ENCODE measurements around the gene TSPAN32. TPM values are rescaled to one million over a fixed set of nuclear protein-coding genes. Genes with fewer than 3 reads are reported as not detected.

The TSPAN32 gene
- total RNA-seq, 1 experiment from 2014 or later = not detected

DNA sequence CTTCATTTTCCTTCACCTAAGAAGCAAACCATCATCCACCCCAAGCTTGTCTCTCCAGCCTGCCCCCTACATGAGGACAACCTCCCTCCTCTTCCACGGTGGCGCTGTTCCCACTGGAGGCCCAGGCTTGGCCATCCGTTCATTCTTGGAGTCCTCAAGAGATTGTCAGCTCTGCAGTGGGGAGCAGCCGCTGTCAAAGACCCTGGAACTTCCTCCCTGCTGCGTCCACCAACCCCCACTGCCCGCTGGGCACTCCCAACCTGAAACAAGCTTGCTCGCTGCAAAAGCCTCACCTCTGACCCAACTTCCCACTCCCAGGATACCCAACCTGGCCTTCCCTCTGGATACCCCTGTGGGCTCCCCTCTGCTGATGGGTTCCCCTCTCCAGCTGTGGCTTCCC is 64.9 kb downstream of the TSPAN32 start:
- H4K20me1 ChIP-seq (ENCODE audit: insufficient read depth) = no peaks in the 10 kb centered on the region
- no TSS peak for BruUV-seq (replicated peaks)
- intact Hi-C loops (cut with micrococcal nuclease) = no loop called here
- no peaks in the 10 kb centered on the region for H3K9me2 ChIP-seq (ENCODE audit: insufficient read depth)
- ChIA-PET RAD21 (ENCODE audit: low non-redundant PET in 1 of 2, low total read pairs in 2 of 2, uncharacterized antibody in 2 of 2, unreplicated experiment in 2 of 2) (no interaction called here), POLR2A (interaction anchor here (2.8 kb wide), 1 partner anchor 11 kb away, joined by 14 read pairs; the partner anchor contains the start of gene CD81), CTCF (interaction anchor here (0.6 kb wide), 1 partner anchor 211 kb away, joined by 3 read pairs; no protein-coding TSS in a partner anchor)
- 0 out of 2 replicates have a peak, but pooled peaks cover 5% of the 10 kb centered on the region for H3K27me3 ChIP-seq (ENCODE audit: insufficient read depth, low read length)
- H2AFZ ChIP-seq (ENCODE audit: low read depth, low read length, poor library complexity, severe bottlenecking) = no peak overlapping the region
- H3K4me3 ChIP-seq (replicated peaks in 1 of 2; ENCODE audit: low read depth in 1 of 2, low read length in 2 of 2) = no peak overlapping the region
- no peak overlapping the region for H3K9ac ChIP-seq (ENCODE audit: low read length)
- H3K4me2 ChIP-seq (ENCODE audit: low read length) = no peak overlapping the region
- no peak for DNase-seq (ENCODE audit: low read depth, low spot score)
- H3K27ac ChIP-seq (ENCODE audit: low read depth, low read length) = no peak overlapping the region
- TF ChIP-seq RAD21 (IDR thresholded peaks at IDR 0.05; ENCODE audit: low read depth) (no peak), ELF1 (IDR thresholded peaks at IDR 0.05; ENCODE audit: borderline replicate concordance, low read depth) (no peak), JUND (IDR thresholded peaks at IDR 0.05) (no peak), EZH2phosphoT487 (IDR thresholded peaks at IDR 0.05; ENCODE audit: borderline replicate concordance) (no peak), EZH2 (IDR thresholded peaks at IDR 0.05) (no peak), TCF7L2 (IDR thresholded peaks at IDR 0.05; ENCODE audit: borderline replicate concordance, extremely low read depth, insufficient read depth, insufficient read length) (no peak), SP1 (IDR thresholded peaks at IDR 0.05; ENCODE audit: low read depth) (no peak), YY1 (IDR thresholded peaks at IDR 0.05; ENCODE audit: extremely low read depth, insufficient replicate concordance, low read depth, low read length) (no peak), CBX3 (IDR thresholded peaks at IDR 0.05; ENCODE audit: low read depth) (no peak), ZFX (IDR thresholded peaks at IDR 0.05) (no peak), ZNF274 (IDR thresholded peaks at IDR 0.05; ENCODE audit: low read depth, low read length) (no peak), SRF (IDR thresholded peaks at IDR 0.05; ENCODE audit: low read depth) (no peak), CEBPB (IDR thresholded peaks at IDR 0.05; ENCODE audit: low read depth) (no peak), FOSL1 (IDR thresholded peaks at IDR 0.05; ENCODE audit: low read depth) (no peak)
- TF ChIP-seq, protein P1, sequence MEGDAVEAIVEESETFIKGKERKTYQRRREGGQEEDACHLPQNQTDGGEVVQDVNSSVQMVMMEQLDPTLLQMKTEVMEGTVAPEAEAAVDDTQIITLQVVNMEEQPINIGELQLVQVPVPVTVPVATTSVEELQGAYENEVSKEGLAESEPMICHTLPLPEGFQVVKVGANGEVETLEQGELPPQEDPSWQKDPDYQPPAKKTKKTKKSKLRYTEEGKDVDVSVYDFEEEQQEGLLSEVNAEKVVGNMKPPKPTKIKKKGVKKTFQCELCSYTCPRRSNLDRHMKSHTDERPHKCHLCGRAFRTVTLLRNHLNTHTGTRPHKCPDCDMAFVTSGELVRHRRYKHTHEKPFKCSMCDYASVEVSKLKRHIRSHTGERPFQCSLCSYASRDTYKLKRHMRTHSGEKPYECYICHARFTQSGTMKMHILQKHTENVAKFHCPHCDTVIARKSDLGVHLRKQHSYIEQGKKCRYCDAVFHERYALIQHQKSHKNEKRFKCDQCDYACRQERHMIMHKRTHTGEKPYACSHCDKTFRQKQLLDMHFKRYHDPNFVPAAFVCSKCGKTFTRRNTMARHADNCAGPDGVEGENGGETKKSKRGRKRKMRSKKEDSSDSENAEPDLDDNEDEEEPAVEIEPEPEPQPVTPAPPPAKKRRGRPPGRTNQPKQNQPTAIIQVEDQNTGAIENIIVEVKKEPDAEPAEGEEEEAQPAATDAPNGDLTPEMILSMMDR (IDR thresholded peaks at IDR 0.05 in 2 of 3, conservative IDR thresholded peaks at IDR 0.05 in 1 of 3; ENCODE audit: borderline replicate concordance in 1 of 3, insufficient read depth in 1 of 3, low read depth in 2 of 3, low read length in 2 of 3) = no peak
- TF ChIP-seq, protein P2, sequence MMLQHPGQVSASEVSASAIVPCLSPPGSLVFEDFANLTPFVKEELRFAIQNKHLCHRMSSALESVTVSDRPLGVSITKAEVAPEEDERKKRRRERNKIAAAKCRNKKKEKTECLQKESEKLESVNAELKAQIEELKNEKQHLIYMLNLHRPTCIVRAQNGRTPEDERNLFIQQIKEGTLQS (IDR thresholded peaks at IDR 0.05) = no peak
- H3K4me1 ChIP-seq (ENCODE audit: control insufficient read depth in 1 of 2, insufficient read depth in 2 of 2, low read length in 2 of 2) = no peaks in the 10 kb centered on the region
- no peak for ATAC-seq
- H3K36me3 ChIP-seq (ENCODE audit: control insufficient read depth in 1 of 2, insufficient read depth in 2 of 2, low read length in 2 of 2) = no peaks in the 10 kb centered on the region
- H3K79me2 ChIP-seq (ENCODE audit: insufficient read depth, low read length) = no peaks in the 10 kb centered on the region
- no peaks in the 10 kb centered on the region for H3K9me3 ChIP-seq (ENCODE audit: control insufficient read depth in 1 of 2, insufficient read depth in 1 of 2, low read depth in 1 of 2, low read length in 2 of 2)

Data from HCT116 (cell line).